Thyroid gland (tissue), 4 donors: ENCODE measurements around the gene ATP2C1.
"Not testable (repeated sequence)": the region's sequence is repeated elsewhere in the genome, so short reads cannot be mapped to it uniquely, and the experiment has no call there.

Source experiments
- POLR2A ChIP-seq, 2 donors: fragments of 450-650 bp; IDR thresholded peaks; one replicate each; pipeline ENCODE4 v1.6.1; 2017; ENCODE audit warnings: antibody characterized with exemption in 2 of 2, mild to moderate bottlenecking in 2 of 2, moderate library complexity in 1 of 2
- TF ChIP-seq, protein P1 (sequence below), 6 experiments: fragments of 200-600 bp in 3 of 6; fragments of 450-650 bp in 3 of 6; sonication (generic) in 3 of 6; IDR thresholded peaks; one replicate each; pipeline ENCODE4 v1.5.1; 2016 to 2019; ENCODE audit warnings: antibody characterized with exemption in 6 of 6, mild to moderate bottlenecking in 2 of 6, inconsistent platforms in 1 of 6, moderate library complexity in 1 of 6

DNA sequence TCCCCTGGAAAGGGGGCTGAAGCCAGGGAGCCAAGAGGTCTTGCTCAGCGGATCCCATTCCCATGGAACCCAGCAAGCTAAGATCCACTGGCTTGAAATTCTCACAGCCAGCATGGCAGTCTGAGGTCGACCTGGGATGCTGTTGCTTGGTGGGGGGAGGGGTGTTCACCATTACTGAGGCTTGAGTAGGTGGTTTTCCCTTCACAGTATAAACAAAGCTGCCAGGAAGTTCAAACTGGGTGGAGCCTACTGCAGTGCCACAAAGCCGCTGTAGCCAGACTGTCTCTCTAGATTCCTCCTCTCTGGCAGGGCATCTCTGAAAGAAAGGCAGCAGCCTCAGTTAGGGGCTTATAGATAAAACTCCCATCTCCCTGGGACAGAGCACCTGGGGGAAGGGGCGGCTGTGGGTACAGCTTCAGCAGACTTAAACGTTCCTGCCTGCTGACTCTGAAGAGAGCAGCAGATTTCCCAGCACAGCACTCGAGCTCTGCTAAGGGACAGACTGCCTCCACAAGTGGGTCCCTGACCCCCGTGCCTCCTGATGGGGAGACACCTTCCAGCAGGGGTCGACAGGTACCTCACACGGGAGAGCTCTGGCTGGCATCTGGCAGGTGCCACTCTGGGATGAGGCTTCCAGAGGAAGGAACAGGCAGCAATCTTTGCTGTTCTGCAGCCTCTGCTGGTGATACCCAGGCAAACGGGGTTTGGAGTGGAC lies 148.5 kb downstream of the ATP2C1 start:
- not testable (repeated sequence) for TF ChIP-seq POLR2A (IDR thresholded peaks at IDR 0.05)
- TF ChIP-seq, protein P1, sequence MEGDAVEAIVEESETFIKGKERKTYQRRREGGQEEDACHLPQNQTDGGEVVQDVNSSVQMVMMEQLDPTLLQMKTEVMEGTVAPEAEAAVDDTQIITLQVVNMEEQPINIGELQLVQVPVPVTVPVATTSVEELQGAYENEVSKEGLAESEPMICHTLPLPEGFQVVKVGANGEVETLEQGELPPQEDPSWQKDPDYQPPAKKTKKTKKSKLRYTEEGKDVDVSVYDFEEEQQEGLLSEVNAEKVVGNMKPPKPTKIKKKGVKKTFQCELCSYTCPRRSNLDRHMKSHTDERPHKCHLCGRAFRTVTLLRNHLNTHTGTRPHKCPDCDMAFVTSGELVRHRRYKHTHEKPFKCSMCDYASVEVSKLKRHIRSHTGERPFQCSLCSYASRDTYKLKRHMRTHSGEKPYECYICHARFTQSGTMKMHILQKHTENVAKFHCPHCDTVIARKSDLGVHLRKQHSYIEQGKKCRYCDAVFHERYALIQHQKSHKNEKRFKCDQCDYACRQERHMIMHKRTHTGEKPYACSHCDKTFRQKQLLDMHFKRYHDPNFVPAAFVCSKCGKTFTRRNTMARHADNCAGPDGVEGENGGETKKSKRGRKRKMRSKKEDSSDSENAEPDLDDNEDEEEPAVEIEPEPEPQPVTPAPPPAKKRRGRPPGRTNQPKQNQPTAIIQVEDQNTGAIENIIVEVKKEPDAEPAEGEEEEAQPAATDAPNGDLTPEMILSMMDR (IDR thresholded peaks at IDR 0.05) = not testable (repeated sequence)
